Liver (tissue), 9 donors: Measurements from ENCODE around the gene CNRIP1. TPM values are rescaled to one million over a fixed set of nuclear protein-coding genes. Genes with fewer than 3 reads are reported as not detected.
A peak's percentile ranks its signal among the peaks of the same experiment; 100 is the strongest.

ENCODE experiments used
- DNase-seq: peaks from one replicate; pipeline ENCODE4 v3.0.0-alpha.2; 2017; ENCODE audit warnings: low spot score
- H3K27ac ChIP-seq, 2 donors: one replicate each; pipeline ENCODE4 v1.7.0; 2013; ENCODE audit warnings: inconsistent platforms in 2 of 2, low read length in 2 of 2, control low read depth in 1 of 2, low read depth in 1 of 2, mild to moderate bottlenecking in 1 of 2
- H3K27me3 ChIP-seq, 4 donors: one replicate each; pipeline versions ENCODE4 v1.6.1 to v1.7.0; 2013; ENCODE audit warnings: low read length in 3 of 4, inconsistent platforms in 1 of 4, mild to moderate bottlenecking in 1 of 4, moderate library complexity in 1 of 4; ENCODE audit not compliant: control insufficient read depth in 4 of 4, insufficient read depth in 4 of 4
- H3K36me3 ChIP-seq, 4 donors: one replicate each; pipeline versions ENCODE4 v1.6.1 to v1.7.0; 2013; ENCODE audit warnings: low read length in 3 of 4, mild to moderate bottlenecking in 3 of 4, low read depth in 1 of 4, moderate library complexity in 1 of 4; ENCODE audit not compliant: control insufficient read depth in 4 of 4, insufficient read depth in 3 of 4
- H3K4me1 ChIP-seq, 4 donors: one replicate each; pipeline versions ENCODE4 v1.6.1 to v1.7.0; 2013; ENCODE audit warnings: low read length in 3 of 4, mild to moderate bottlenecking in 3 of 4, moderate library complexity in 1 of 4; ENCODE audit not compliant: control insufficient read depth in 4 of 4, insufficient read depth in 4 of 4
- H3K4me3 ChIP-seq, 3 donors: one replicate each; pipeline versions ENCODE4 v1.6.1 to v1.7.0; 2013; ENCODE audit warnings: low read length in 3 of 3, control low read depth in 1 of 3, low read depth in 1 of 3, mild to moderate bottlenecking in 1 of 3
- H3K9ac ChIP-seq, 2 donors: one replicate each; pipeline ENCODE4 v1.7.0; 2013; ENCODE audit warnings: low read length in 2 of 2, mild to moderate bottlenecking in 2 of 2, moderate library complexity in 2 of 2, control low read depth in 1 of 2, low read depth in 1 of 2
- H3K9me3 ChIP-seq, 4 donors: one replicate each; pipeline versions ENCODE4 v1.6.1 to v1.7.0; 2013; ENCODE audit warnings: low read length in 3 of 4; ENCODE audit not compliant: control insufficient read depth in 4 of 4
- EGR1 ChIP-seq, 2 donors: IDR thresholded peaks; 2 replicates each; pipeline ENCODE4 v1.6.1; 2016 to 2018; ENCODE audit warnings: antibody characterized with exemption in 2 of 2, low read depth in 2 of 2
- FOXA1 ChIP-seq: IDR thresholded peaks from 2 replicates; pipeline ENCODE4 v1.6.1; 2016; ENCODE audit warnings: antibody characterized with exemption
- FOXA2 ChIP-seq: IDR thresholded peaks from 2 replicates; pipeline ENCODE4 v1.6.1; 2016; ENCODE audit warnings: antibody characterized with exemption
- GABPA ChIP-seq, 2 donors: IDR thresholded peaks in 1 of 2; conservative IDR thresholded peaks in 1 of 2; 2 replicates each; pipeline ENCODE4 v1.6.1; 2016; ENCODE audit warnings: antibody characterized with exemption in 2 of 2, mild to moderate bottlenecking in 1 of 2, moderate library complexity in 1 of 2
- HNF4A ChIP-seq, 2 donors: conservative IDR thresholded peaks; 2 replicates each; pipeline ENCODE4 v1.6.1; 2016; ENCODE audit warnings: antibody characterized with exemption in 2 of 2, mild to moderate bottlenecking in 2 of 2
- NR2F2 ChIP-seq: IDR thresholded peaks from 2 replicates; pipeline ENCODE4 v1.6.1; 2016; ENCODE audit warnings: antibody characterized with exemption
- RAD21 ChIP-seq, 2 donors: IDR thresholded peaks; 2 replicates each; pipeline ENCODE4 v1.6.1; 2016; ENCODE audit warnings: antibody characterized with exemption in 2 of 2, mild to moderate bottlenecking in 2 of 2
- TAF1 ChIP-seq: conservative IDR thresholded peaks from 2 replicates; pipeline ENCODE4 v1.6.1; 2016; ENCODE audit warnings: antibody characterized with exemption, mild to moderate bottlenecking
- YY1 ChIP-seq: IDR thresholded peaks from 2 replicates; pipeline ENCODE4 v1.6.1; 2016; ENCODE audit warnings: antibody characterized with exemption, mild to moderate bottlenecking
- WGBS: extraction: QIAGEN DNeasy Blood & Tissue Kit; methylation state at CpG from one replicate; pipeline ENCODE4 v1.1.7; 2013; 5-methylcytosine and 5-hydroxymethylcytosine counted together
- polyA plus RNA-seq, 2 donors: library from polyadenylated mRNA; stranded (reverse) in 1 of 2; unstranded in 1 of 2; fragments of 200-250 nt in 1 of 2; fragments of >200 nt in 1 of 2; fragmentation: Nextera tagmentation in 1 of 2; extraction: Ambion mirVana in 1 of 2; gene quantifications; one replicate each; pipeline versions ENCODE4 v1.2.1 to v1.2.3, GENCODE V29; 2013 to 2015
- total RNA-seq, 2 donors: library from RNA; depleted of rRNA; stranded (reverse); fragments of >200 nt; gene quantifications; one replicate each; pipeline ENCODE4 v1.2.3, GENCODE V29; 2014
- TF ChIP-seq, protein P1 (sequence below): IDR thresholded peaks from 2 replicates; pipeline ENCODE4 v1.6.1; 2016; ENCODE audit warnings: antibody characterized with exemption, mild to moderate bottlenecking
- TF ChIP-seq, protein P2 (sequence below): IDR thresholded peaks from 2 replicates; pipeline ENCODE4 v1.6.1; 2016; ENCODE audit warnings: antibody characterized with exemption
- TF ChIP-seq, protein P3 (sequence below): fragments of 150-350 bp; IDR thresholded peaks from 2 replicates; pipeline ENCODE4 v1.5.1; 2017; ENCODE audit warnings: improper control_type of control experiment, low read depth, low read length; ENCODE audit not compliant: missing input control
- TF ChIP-seq, protein P4 (sequence below): IDR thresholded peaks from 2 replicates; pipeline ENCODE4 v1.6.1; 2016; ENCODE audit warnings: antibody characterized with exemption
- donor health status: healthy.
- donor health status: healthy.
- donor health status: healthy.
- donor health status: healthy.
- donor health status: healthy.

Gene CNRIP1
- total and polyA plus RNA-seq, 4 donors, result 2.8 to 26.4 (median 3.1) TPM

DNA sequence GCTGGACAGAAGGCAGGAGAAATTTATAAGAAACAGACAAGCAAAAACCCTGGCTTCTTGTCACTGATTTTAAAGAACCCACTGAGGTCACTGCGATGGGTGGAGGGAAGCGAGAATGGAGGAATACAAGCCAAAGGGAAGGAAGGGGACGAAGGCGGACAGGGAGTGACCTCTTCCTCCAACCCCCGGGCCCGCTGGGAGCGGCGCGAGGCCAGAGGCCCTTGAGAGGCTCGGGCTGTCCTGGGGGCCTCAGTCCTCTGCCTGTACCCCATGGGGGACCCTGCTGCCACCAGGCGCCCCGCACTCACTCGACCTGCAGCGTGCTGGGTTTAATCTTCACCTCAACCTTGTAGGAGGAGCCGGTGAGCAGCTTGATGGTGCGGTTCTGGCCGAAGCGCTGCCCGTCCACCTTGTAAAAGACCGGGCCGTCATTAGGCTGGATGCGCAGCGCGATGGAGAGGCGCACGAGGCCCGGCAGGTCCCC, 793 bp downstream of the CNRIP1 start (continued):
- TF ChIP-seq, protein P1, sequence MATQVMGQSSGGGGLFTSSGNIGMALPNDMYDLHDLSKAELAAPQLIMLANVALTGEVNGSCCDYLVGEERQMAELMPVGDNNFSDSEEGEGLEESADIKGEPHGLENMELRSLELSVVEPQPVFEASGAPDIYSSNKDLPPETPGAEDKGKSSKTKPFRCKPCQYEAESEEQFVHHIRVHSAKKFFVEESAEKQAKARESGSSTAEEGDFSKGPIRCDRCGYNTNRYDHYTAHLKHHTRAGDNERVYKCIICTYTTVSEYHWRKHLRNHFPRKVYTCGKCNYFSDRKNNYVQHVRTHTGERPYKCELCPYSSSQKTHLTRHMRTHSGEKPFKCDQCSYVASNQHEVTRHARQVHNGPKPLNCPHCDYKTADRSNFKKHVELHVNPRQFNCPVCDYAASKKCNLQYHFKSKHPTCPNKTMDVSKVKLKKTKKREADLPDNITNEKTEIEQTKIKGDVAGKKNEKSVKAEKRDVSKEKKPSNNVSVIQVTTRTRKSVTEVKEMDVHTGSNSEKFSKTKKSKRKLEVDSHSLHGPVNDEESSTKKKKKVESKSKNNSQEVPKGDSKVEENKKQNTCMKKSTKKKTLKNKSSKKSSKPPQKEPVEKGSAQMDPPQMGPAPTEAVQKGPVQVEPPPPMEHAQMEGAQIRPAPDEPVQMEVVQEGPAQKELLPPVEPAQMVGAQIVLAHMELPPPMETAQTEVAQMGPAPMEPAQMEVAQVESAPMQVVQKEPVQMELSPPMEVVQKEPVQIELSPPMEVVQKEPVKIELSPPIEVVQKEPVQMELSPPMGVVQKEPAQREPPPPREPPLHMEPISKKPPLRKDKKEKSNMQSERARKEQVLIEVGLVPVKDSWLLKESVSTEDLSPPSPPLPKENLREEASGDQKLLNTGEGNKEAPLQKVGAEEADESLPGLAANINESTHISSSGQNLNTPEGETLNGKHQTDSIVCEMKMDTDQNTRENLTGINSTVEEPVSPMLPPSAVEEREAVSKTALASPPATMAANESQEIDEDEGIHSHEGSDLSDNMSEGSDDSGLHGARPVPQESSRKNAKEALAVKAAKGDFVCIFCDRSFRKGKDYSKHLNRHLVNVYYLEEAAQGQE, result no peak
- TF ChIP-seq TAF1, result no peak
- TF ChIP-seq EGR1 (IDR thresholded peaks at IDR 0.05; ENCODE audit: low read depth in 2 of 2), result no peak
- no peak for TF ChIP-seq FOXA2

DNA sequence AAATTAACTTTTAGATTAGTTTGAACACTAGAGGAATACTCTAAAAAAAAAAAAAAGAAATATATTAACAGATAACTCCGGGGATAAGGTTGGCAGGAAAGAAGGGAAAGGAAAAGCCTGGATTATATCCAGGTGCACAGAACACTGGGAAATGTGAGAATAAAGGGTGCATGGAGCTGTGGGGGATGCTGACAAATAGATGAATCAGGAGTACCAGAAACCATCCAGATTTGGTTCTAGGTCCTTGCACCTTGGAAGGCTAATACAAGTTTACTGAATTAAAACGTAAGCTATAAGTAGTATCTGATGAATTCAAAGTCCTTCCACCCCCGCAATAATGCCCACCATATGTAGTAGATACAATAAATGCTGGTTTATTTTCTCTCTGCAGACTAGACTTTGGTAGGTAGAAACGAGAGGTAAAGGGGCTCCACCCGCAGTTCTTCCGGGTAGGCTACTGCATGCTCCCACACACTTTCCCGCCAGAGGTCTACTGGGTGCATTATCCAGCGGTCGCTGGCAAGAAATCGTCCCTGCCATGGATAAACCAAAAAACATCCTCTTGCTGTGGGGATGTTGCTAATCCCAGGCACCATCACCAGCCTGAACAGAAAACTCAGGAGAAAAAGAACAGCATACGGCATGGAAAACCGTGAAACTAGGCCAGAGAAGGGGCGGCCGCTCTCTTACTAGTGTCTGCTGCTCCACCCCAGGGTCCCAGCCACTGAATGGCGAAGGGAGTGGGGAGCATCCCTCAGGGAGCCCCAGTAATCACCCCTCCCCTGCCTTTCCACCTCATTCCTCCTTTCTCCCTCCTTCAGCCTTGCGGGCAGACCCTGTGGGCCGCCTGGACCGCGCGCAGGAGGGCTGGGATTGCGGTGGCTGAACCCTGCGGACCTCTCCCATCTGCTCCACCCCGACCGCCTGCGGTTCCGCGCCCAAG, 1.5 kb downstream of the CNRIP1 start:
- H3K36me3 ChIP-seq, result no peaks in the 10 kb centered on the region
- no peak overlapping the region for H3K9ac ChIP-seq
- peak overlapping the region; percentile 89 to 90 for H3K27ac ChIP-seq
- no peaks in the 10 kb centered on the region for H3K9me3 ChIP-seq
- TF ChIP-seq, protein P2, sequence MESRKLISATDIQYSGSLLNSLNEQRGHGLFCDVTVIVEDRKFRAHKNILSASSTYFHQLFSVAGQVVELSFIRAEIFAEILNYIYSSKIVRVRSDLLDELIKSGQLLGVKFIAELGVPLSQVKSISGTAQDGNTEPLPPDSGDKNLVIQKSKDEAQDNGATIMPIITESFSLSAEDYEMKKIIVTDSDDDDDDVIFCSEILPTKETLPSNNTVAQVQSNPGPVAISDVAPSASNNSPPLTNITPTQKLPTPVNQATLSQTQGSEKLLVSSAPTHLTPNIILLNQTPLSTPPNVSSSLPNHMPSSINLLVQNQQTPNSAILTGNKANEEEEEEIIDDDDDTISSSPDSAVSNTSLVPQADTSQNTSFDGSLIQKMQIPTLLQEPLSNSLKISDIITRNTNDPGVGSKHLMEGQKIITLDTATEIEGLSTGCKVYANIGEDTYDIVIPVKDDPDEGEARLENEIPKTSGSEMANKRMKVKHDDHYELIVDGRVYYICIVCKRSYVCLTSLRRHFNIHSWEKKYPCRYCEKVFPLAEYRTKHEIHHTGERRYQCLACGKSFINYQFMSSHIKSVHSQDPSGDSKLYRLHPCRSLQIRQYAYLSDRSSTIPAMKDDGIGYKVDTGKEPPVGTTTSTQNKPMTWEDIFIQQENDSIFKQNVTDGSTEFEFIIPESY, result no peak
- peak overlapping the region; percentile 27 to 74 (median 62) for H3K4me3 ChIP-seq
- H3K27me3 ChIP-seq, result peaks cover 0 to 3% (median 1%) of the 10 kb centered on the region in 4 donors
- 26% methylated on average over 27 of the region's 27 CpGs for WGBS
- peak; percentile 58 for DNase-seq
- peaks cover 7 to 17% (median 11%) of the 10 kb centered on the region in 4 donors for H3K4me1 ChIP-seq

DNA sequence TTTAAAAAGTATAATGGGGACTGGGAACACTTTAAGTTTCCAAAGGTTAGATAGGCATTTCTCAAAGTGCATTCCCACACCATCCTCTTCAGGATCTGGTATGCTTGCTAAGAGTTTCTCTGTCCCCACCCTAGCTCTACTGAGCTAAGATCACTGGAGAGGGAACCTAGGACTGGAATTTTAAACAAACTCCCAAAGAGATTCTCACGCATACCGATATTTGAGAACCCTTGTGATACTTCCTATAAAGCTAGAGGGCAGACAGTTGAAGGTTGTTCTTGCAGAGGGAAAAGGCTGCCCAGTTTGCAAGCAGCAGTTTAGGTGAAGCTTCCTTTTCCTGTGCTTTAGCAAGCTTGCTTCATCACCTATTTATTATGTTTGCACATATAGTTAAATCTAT, 3.6 kb downstream of the CNRIP1 start:
- no peaks in the 10 kb centered on the region for H3K36me3 ChIP-seq
- H3K4me1 ChIP-seq, result peaks cover 7 to 17% (median 11%) of the 10 kb centered on the region in 4 donors
- H3K27ac ChIP-seq, result no peak overlapping the region
- DNase-seq, result no peak
- no peak for TF ChIP-seq TAF1
- TF ChIP-seq, protein P3, sequence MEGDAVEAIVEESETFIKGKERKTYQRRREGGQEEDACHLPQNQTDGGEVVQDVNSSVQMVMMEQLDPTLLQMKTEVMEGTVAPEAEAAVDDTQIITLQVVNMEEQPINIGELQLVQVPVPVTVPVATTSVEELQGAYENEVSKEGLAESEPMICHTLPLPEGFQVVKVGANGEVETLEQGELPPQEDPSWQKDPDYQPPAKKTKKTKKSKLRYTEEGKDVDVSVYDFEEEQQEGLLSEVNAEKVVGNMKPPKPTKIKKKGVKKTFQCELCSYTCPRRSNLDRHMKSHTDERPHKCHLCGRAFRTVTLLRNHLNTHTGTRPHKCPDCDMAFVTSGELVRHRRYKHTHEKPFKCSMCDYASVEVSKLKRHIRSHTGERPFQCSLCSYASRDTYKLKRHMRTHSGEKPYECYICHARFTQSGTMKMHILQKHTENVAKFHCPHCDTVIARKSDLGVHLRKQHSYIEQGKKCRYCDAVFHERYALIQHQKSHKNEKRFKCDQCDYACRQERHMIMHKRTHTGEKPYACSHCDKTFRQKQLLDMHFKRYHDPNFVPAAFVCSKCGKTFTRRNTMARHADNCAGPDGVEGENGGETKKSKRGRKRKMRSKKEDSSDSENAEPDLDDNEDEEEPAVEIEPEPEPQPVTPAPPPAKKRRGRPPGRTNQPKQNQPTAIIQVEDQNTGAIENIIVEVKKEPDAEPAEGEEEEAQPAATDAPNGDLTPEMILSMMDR, result no peak
- no peak for TF ChIP-seq FOXA2
- no peak for TF ChIP-seq RAD21 (IDR thresholded peaks at IDR 0.05)
- TF ChIP-seq HNF4A (conservative IDR thresholded peaks at IDR 0.05), result no peak
- TF ChIP-seq GABPA (IDR thresholded peaks at IDR 0.05 in 1 of 2, conservative IDR thresholded peaks at IDR 0.05 in 1 of 2), result no peak
- no peak for TF ChIP-seq NR2F2
- no peak for TF ChIP-seq YY1
- TF ChIP-seq, protein P4, sequence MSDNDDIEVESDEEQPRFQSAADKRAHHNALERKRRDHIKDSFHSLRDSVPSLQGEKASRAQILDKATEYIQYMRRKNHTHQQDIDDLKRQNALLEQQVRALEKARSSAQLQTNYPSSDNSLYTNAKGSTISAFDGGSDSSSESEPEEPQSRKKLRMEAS, result no peak
- TF ChIP-seq EGR1 (IDR thresholded peaks at IDR 0.05; ENCODE audit: low read depth in 2 of 2), result no peak
- TF ChIP-seq FOXA1, result no peak
- no peak overlapping the region for H3K9ac ChIP-seq
- H3K9me3 ChIP-seq, result no peaks in the 10 kb centered on the region
- H3K27me3 ChIP-seq, result peaks cover 0 to 3% (median 1%) of the 10 kb centered on the region in 4 donors
- H3K4me3 ChIP-seq, result no peak overlapping the region
- WGBS, result 61% methylated on average over 2 of the region's 2 CpGs
